CD4-positive, alpha-beta T cell treated with Interferon alpha-2 for 1 hour (primary cell): Measurements from ENCODE around the gene ANKLE1.

Experiments
- DNase-seq, 2 donors: peaks; one replicate each; pipeline ENCODE4 v3.0.0-alpha.2; 2020 to 2022

ANKLE1 gene

DNA sequence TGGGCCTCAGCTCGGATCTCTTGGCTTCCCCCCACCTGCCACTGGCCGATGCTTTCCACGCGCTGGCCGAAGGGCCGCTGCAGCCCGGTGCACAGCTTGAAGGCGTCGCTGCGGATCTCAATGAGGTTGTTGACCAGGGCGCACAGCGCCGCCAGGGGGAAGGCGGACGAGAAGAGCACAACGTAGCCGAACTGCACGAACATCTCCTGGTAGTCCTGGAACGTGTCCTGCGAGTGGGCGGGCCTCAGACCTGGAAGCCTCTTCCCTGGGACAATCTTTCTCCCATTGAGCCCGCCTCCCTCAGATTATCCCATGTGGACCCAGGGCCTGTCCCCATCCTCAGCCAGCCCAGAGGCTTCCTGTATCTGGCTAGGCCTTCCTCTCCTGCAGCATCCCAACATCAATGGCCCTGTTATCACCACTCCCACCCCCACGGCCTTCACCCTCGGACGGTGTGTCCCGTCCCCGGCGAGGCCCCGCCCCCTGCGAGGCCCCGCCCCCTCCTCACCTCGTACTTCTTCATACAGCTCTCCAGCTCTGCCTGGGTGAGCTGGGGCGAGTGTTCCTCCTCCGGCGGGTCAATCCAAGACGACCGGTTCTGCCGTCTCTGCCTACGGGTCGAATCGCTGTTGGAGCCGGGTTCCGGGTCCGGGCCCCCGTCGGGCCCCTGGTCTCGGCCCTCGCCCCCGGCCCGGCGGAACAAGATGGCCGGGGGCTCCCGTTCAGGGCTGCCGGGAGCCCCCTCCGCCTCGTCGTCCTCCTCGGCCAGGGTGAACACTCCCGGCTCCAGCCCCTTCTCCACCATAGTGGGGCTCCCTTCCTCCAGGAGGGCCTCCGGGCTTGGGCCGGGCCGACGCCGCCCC, 46.2 kb downstream of the ANKLE1 start:
- peak; percentile 63 to 72 for DNase-seq

DNA sequence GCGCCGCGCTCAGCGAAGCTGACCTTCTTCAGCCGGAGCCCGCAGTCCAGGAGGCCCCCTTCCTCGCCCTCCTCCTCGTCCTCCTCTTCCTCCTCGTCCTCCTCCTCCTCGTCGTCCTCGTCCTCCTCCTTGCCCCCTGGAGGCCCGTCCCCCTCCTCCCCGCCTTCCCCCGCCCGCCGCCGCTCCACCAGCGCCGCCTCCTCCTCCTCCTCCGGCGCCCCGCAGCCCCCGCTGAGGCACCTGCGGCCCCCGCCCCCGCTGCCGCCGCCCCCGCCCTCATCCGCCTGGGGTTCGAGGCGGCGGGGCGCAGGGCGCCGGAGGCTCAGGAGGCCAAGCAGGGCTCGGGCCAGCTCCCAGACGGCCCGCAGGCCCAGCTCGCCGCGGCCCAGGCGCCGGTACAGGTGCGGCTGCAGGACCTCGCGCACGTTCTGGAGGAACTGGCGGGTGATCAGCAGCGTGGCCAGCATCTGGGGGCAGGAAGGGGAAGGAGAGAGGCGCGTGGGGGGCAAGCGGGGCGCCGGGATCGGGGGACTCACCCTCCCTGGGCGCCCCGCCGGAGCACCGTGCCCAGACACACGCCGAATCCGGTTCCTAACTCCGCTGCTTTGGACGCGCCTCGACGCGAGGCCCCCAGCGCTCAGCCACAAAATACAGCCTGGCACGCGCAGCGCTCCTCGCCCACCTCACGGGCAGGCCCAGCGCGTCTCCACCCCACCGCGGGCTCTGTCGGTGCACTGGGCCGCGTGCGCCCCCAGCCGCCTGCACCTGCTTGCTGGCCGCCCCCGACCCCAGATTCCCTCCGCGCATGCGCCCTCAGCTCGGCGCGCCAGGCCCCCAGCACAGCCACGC, 47.0 kb downstream of the ANKLE1 start:
- DNase-seq: peak in 1 of 2 donors; percentile 57

DNA sequence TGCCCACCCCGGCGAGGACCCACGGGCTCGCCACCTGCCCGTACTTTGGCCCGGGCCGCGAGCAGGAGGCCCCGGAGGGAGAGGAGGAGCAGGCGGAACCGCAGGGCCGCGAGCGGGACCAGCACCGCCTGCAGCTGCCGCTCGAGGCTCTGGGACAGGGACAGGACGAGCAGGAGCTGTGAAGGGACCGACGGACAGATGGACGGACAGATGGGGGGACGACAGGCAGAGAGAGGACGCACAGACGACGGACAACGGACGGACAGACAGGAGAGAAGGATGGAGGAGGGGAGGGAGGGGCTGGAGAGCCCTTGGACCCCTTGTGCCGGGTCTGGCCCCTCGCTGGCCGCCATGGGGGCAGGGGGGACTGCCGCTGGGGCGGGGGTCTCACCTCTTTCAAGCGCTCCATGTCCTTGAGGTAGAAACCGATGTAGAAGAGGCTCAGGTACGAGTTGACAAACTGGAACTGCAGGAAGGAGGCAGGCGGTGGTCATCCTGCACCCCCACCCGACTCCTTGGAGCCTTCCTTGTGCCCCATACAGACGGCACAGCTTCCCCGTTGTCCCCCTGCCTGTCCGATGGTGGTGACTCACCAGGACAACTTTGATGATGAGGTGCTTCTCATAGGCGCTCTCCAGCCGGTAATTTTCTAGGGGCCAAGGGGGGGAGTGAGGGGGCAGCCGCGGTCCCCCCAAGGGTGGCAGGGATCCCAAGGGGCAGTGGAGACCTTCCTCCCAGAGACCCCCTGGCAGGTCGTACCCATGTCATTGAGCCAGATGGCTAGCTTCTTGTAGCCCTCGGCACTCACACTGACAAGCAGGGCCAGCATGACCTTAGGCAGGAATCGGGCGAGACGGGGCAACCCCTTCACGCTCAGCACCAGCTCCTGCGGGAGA, 47.9 kb downstream of the ANKLE1 start:
- DNase-seq: no peak

DNA sequence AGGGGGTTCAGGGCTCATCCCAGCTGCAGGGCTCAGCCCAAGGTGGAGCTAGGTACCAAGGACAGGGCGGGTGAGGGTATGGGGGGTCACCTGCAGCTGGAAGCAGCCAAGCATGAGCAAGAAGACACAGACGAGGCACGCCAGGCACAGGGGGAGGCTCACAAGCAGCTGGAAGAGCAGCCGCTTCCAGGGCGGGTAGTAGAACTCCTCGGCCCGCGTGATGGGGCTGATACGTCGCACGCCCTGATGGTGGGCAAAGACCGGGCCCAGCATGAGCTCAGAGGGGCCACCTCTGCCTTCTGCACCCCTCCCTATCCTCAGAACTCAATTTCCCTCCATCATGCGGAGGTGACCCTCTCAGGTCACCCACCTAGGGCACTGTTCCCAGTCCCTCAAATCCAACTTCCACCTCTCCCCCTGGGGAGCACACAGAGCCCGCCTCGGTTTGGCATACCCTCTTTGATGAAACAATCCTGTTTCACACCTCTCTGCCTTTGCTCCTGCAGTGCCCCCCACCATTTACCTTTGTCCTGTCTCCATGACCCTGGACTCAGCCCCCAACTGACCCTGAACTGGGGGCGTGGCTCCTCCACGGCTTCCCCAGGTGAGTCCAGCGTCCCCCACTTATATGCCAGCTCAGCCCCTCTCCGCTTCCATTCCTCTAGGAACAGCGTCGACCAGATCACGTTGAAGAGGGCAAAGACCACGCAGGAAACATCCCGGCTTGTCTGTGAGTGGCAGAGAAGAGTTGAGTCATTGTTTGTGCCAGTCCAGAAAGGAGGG, 48.8 kb downstream of the ANKLE1 start:
- DNase-seq: no peak

DNA sequence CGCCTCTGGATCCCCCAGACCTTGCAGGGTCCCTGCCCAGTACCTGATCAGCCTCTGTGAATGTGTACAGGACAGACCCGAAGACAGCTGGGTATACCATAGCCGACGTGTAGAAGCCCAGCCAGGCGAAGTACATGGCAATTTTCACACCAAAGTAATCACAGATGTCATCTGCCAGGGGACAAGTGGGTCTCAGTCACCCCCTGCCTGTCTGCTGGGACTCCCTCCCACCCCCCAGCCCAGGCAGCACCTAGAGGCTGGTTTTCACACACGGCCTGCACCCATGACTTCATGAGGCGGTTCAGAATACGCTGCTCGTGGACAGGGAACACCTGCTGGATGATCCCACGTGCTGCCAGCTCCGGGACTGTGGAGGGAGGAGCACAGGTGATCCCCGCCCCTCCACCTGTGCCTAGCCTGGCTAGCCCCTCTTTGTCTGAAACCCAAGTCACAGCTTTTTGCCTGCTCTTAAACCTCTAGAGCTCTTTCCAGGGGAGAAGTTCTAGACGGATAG, 49.4 kb downstream of the ANKLE1 start:
- DNase-seq: no peak

DNA sequence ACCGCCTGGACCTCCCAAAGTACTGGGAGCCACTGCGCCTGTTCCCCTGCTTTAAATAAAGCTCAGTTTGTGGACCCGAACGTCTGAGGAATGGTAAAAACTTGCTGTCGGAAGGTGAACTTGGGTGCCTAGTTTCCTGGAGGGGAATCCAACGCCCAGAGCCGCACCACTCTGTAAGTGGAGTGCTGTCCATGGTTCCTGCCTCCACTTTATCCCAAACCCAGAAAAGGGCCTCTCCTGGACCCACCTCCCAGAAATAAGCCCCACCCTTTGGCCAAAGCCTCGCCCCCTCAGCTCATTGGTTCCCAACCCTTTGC, 50.6 kb downstream of the ANKLE1 start:
- no peak for DNase-seq

DNA sequence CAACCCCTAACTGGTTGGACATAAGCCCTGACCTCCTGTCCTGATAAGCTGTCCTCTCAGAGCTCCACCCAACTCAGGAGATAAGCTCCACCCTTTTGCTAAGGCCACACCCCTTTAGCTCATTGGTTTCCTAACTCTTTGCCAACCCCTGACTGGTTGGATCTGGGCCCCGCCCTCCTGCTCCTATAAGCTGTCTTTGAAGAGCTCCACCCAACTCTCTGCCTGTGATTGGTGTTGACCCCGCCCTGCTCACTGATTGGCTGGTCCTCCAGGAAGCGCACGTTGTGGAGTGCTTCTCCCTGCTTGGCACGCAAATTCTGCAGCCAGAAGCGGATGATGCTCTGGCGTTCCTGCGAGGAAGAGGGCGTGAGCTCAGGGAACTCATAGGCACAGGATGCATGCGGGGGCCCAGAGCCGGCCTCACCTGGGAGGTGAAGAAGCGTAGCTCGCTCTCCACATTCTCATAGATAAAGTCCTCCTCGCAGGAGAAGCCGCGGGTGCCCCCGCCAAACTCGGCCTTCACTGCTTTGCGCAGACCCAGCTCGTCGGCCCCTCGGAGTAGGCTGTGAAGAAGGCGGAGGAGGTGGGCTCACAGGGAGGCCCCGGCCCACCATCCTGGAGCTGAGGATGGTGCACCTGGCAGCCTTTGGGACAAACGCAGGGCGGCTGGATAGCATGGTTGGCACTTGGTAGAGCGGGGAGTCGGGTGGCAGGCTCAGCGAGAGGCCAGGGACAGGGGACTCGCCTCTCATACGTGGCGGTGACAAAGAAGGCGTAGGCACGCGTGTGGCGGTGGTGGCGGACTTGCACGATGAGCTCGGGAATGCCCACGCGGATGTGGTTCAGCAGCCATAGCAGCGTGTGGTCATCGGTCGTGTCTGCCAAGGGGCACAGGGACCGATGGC, 51.2 kb downstream of the ANKLE1 start:
- DNase-seq: peak; percentile 54 to 59

DNA sequence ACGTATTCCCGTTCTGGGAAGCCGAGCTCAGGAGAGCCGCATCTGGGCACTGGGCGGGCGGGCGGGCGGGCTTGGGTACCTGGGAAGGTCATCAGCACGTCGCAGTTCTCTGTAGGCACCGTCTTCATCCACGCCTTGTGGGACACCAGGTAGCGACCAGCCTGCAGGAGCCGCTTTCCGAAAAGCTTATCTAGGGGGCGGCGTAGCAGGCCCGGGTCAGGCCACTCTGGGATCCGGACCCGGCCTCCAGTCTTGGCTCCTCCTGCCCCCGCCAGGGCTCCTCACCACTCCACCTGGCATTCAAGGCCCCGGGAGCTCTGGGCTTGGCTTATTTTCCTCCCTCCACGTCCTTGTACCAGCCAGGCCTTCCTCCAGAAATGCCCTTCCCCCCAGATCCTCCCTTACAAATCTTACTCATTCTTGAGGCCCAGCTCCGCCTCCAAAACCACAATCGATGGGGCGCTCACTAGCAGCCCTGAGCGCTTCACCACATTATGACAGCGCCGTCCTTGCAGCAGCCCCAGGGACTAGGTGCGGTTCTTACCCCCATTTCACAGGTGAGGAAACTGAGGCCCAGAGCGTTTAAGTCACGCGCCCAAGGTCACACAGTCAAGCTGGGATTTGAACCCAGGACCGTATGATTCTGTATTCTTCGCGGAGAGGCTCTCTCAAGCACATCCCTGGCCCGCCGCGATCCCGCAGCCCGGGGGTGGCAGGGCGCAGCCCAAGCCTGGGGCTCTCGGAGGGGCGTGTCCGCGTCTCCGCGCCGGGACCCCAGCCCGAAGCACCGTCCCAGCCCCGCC, 52.1 kb downstream of the ANKLE1 start:
- peak; percentile 66 to 76 for DNase-seq

DNA sequence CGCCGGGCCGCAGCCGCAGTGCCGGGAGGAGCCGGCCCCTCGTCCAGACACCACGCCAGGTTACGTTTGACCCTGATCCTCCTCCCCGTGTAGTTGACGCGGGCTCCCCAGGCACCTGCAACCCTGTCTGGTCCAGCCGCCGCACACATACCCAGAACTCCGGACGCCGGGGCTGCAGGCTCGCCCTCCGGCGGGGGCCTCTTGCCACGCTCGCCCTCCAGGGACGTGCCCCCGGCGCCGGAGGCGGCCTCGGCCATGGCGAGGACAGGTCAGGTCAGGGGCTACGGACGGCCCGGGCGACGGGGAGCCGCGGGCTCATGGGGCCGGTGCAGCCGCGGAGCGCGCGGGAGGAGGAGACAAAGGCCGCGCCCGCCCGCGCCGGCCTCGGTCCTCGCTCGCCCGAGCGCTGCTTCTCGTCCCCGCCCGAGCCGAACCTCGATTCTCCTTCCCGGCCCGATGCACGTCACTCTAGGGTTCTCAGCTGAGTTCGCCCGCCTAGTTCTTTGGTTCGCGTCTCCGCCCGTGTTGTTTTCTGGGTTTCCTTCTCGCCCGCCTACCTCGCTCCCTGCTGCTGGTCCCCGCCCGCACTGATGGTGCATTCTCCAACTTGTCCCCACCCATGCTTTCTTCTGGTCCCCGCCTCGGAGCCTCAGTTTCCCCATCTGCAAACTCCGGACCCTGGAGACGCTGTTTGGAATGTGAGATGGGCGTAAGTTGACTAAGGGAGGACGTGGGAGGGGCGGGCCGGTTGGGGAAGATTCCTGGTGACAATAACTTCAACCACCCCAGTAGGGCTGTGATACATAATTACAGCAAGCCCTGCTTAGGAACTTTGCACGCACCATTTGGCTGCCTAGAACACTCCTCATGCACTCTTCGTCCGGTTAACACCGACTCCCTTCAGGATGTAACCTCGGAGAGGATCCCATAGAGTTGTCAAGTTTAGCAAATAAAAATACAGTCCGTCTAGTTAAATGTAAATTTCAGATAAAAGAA, 53.0 kb downstream of the ANKLE1 start, which contains the start of gene ANO8:
Gene ANO8, minus strand, starts transcription at position 442 of the 996 bp plus-strand sequence. Its CDS starts 185 bp downstream, at position 257.
- DNase-seq: peak; percentile 95 to 99

DNA sequence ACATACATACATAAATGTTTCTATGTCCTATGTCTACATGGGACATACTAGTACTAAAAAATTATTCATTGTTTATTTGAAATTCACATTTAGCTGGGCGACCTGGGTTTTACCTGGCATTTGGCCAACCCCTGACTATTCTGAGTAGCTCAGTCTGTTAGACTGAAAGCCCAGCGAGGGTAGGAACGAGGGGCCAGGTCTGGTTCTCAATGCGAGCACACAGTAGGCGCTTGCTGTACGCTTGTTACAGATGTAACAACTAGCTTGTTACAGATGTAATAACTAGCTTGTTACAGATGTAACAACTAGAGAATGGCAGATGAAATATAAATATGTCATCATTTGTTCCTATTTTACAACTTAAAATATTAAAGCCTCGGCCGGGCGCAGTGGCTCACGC, 53.9 kb downstream of the ANKLE1 start:
- DNase-seq: no peak
